ENCODE data around the gene STIM1. TPM values are rescaled to one million over a fixed set of nuclear protein-coding genes. Genes with fewer than 3 reads are reported as not detected.

Gene STIM1
- total and polyA plus RNA-seq, 7 donors: 5.3 to 44.8 (median 29.3) TPM

- Histone ChIP-seq H3K27me3 (no peaks in the 10 kb centered on the region), H3K4me1 (peaks cover 0 to 24% (median 17%) of the 10 kb centered on the region in 4 donors)
- WGBS, 2 donors: 0% methylated on average over 74 of the region's 74 CpGs
Observed at GRCh38 chr11:4094348-4095291, 239.2 kb downstream of the STIM1 start, which contains the start of gene RRM1. Gene RRM1 (plus strand): TSS chr11:4094799. CDS start chr11:4095013, 214 bp downstream.

GRCh38 chr11:4095509-4096230, 240.2 kb downstream of the STIM1 start:
- H3K36me3 ChIP-seq: peaks cover 0 to 10% (median 4%) of the 10 kb centered on the region in 4 donors
- H3K4me3 ChIP-seq: peak overlapping the region; percentile 71 to 82 (median 76)
- TF ChIP-seq POLR2AphosphoS5 (IDR thresholded peaks at IDR 0.05) (no peak), POLR2A (IDR thresholded peaks at IDR 0.05) (no peak), CTCF (IDR thresholded peaks at IDR 0.05) (no peak), EP300 (IDR thresholded peaks at IDR 0.05) (no peak)
- DNase-seq: no peak
- peak overlapping the region; percentile 91 to 95 (median 92) for H3K27ac ChIP-seq
- intact Hi-C loops (cut with DNase I): no loop called here
- no peaks in the 10 kb centered on the region for H3K9me3 ChIP-seq
- H3K27me3 ChIP-seq: no peaks in the 10 kb centered on the region
- H3K4me1 ChIP-seq: peaks cover 0 to 24% (median 17%) of the 10 kb centered on the region in 4 donors
- WGBS, 2 donors: 12 to 23% methylated on average over 10 of the region's 10 CpGs

More at GRCh38 chr11:4094348-4095291, 239.2 kb downstream of the STIM1 start, which contains the start of gene RRM1:
- Histone ChIP-seq H3K27ac (peak within 1 kb of the TSS; percentile 91 to 95 (median 92)), H3K9me3 (no peaks in the 10 kb centered on the region), H3K4me3 (peak within 1 kb of the TSS; percentile 71 to 82 (median 76)), H3K36me3 (peaks cover 0 to 15% (median 4%) of the 10 kb centered on the region in 4 donors)
- intact Hi-C loops (cut with DNase I): loop anchor here (5.0 kb wide), 2 partner anchors 252 to 297 kb away; partner anchors contain the start of genes NUP98 and RHOG
- DNase-seq: peak; percentile 98
- TF ChIP-seq CTCF (IDR thresholded peaks at IDR 0.05): no peak
- peak in 1 of 2 donors; percentile 40 for TF ChIP-seq POLR2A (IDR thresholded peaks at IDR 0.05)
- TF ChIP-seq EP300 (IDR thresholded peaks at IDR 0.05): peak in 1 of 4 donors; percentile 46
- TF ChIP-seq POLR2AphosphoS5 (IDR thresholded peaks at IDR 0.05): peak; percentile 68 to 92 (median 84)

GRCh38 chr11:4098026-4098621, 242.7 kb downstream of the STIM1 start:
- no peaks in the 10 kb centered on the region for H3K27me3 ChIP-seq
- H3K4me1 ChIP-seq: peaks cover 0 to 24% (median 17%) of the 10 kb centered on the region in 4 donors
- DNase-seq: no peak
- intact Hi-C loops (cut with DNase I): no loop called here
- no peaks in the 10 kb centered on the region for H3K9me3 ChIP-seq
- H3K27ac ChIP-seq: no peak overlapping the region
- no peak overlapping the region for H3K4me3 ChIP-seq
- TF ChIP-seq CTCF (IDR thresholded peaks at IDR 0.05) (no peak), EP300 (IDR thresholded peaks at IDR 0.05) (no peak), POLR2AphosphoS5 (IDR thresholded peaks at IDR 0.05) (no peak), POLR2A (IDR thresholded peaks at IDR 0.05) (no peak)
- H3K36me3 ChIP-seq: peaks cover 0 to 13% (median 0%) of the 10 kb centered on the region in 4 donors
- WGBS, 2 donors: 37 to 75% methylated on average over 4 of the region's 4 CpGs

- TF ChIP-seq CTCF (IDR thresholded peaks at IDR 0.05) (no peak), POLR2AphosphoS5 (IDR thresholded peaks at IDR 0.05) (no peak), POLR2A (IDR thresholded peaks at IDR 0.05) (no peak), EP300 (IDR thresholded peaks at IDR 0.05) (no peak)
- WGBS, 2 donors: 94 to 95% methylated on average over 4 of the region's 4 CpGs
- Histone ChIP-seq H3K27ac (no peak overlapping the region), H3K36me3 (peaks cover 0 to 53% (median 3%) of the 10 kb centered on the region in 4 donors), H3K9me3 (no peaks in the 10 kb centered on the region), H3K4me3 (no peak overlapping the region), H3K4me1 (no peaks in the 10 kb centered on the region), H3K27me3 (no peaks in the 10 kb centered on the region)
- intact Hi-C loops (cut with DNase I): no loop called here
- no peak for DNase-seq
Observed at GRCh38 chr11:4102711-4103110, 247.2 kb downstream of the STIM1 start.

Measured in sigmoid colon (tissue), 7 donors.